Activated naive CD4-positive, alpha-beta T cell treated with anti-CD3 and anti-CD28 coated beads for 36 hours (primary cell): ENCODE data around the gene MARCHF4. TPM values are rescaled to one million over a fixed set of nuclear protein-coding genes. Genes with fewer than 3 reads are reported as not detected.

Experiments used
- total RNA-seq, 2 experiments: library from RNA; stranded (reverse); gene quantifications; one replicate each; pipeline ENCODE4 v1.2.3, GENCODE V29; 2021

MARCHF4 gene
- total RNA-seq, 2 experiments from 2014 or later, result not detected

Other genes with a start within 250 kb of the MARCHF4 start
- 10 to 100 TPM; 17.0 to 18.2 TPM for gene SMARCAL1, start 40.0 kb upstream of the MARCHF4 start, total RNA-seq
- gene RPL37A, start 126.4 kb upstream of the MARCHF4 start, total RNA-seq, result 1,000 to 10,000 TPM; 4,869 to 4,871 TPM